HepG2 (cell line): ENCODE measurements around the gene FAM117A. TPM values are rescaled to one million over a fixed set of nuclear protein-coding genes. Genes with fewer than 3 reads are reported as not detected.
"Not testable (repeated sequence)": the region's sequence is repeated elsewhere in the genome, so short reads cannot be mapped to it uniquely, and the experiment has no call there.

Source experiments
- ATAC-seq: fragments of 200-7000 bp; cut with Tn5 transposase; 3 replicates; pipeline ENCODE4 v1.9.1; 2020; ENCODE audit warnings: mild to moderate bottlenecking, moderate library complexity
- BruUV-seq: library from RNA; stranded (reverse); fragments of 400-500 nt; replicated peaks from 2 replicates; lab custom pipeline; 2021; lab: Mats Ljungman, UMichigan
- CTCF ChIA-PET: fragments of 300-600 bp; formaldehyde crosslinking; extraction: SDS; loops from one replicate; lab custom pipeline; 2021; ENCODE audit warnings: low total read pairs, inconsistent platforms, low intra/inter-chr PET ratio; lab: Yijun Ruan, JAX
- POLR2A ChIA-PET: fragments of 350-600 bp; sonication (Branson Sonifier 250); formaldehyde crosslinking; loops from one replicate; lab custom pipeline; 2020; ENCODE audit warnings: antibody characterized with exemption, inconsistent platforms; lab: Yijun Ruan, JAX
- DNase-seq: peaks from one replicate; pipeline ENCODE4 v3.0.0-alpha.2; 2015; ENCODE audit warnings: low spot score
- FAIRE-seq: peaks from 3 replicates; lab custom pipeline; 2011; peaks lifted over from hg19 to GRCh38; lab: Jason Lieb, UNC
- H2AFZ ChIP-seq: one replicate; pipeline ENCODE4 v1.6.1; 2011; ENCODE audit warnings: low read length, inconsistent platforms
- H3K27ac ChIP-seq: fragments of 300-600 bp; 3 replicates; pipeline ENCODE4 v1.8.0; 2011; ENCODE audit warnings: mixed run types, mild to moderate bottlenecking, mixed read lengths, low read length, inconsistent platforms; ENCODE audit not compliant: insufficient read depth; ENCODE audit errors: extremely low read length
- H3K27me3 ChIP-seq, 2 experiments: fragments of 200-600 bp in 1 of 2; 2 replicates in 1 of 2; 3 replicates in 1 of 2; pipeline versions ENCODE4 v1.6.0 to v1.8.0; 2011; ENCODE audit warnings: low read length in 2 of 2, mild to moderate bottlenecking in 2 of 2, moderate library complexity in 2 of 2, inconsistent platforms in 1 of 2; ENCODE audit not compliant: insufficient read depth in 2 of 2, control insufficient read depth in 1 of 2
- H3K36me3 ChIP-seq, 2 experiments: fragments of 200-600 bp in 1 of 2; replicated peaks in 1 of 2; 2 replicates in 1 of 2; 3 replicates in 1 of 2; pipeline versions ENCODE4 v1.5.1 to v1.8.0; 2011; ENCODE audit warnings: low read length in 2 of 2, inconsistent platforms in 1 of 2; ENCODE audit not compliant: insufficient read depth in 2 of 2, control insufficient read depth in 1 of 2
- H3K4me1 ChIP-seq: 2 replicates; pipeline ENCODE4 v1.5.1; 2012; ENCODE audit warnings: low read length, inconsistent platforms; ENCODE audit not compliant: insufficient read depth
- H3K4me2 ChIP-seq: 2 replicates; pipeline ENCODE4 v1.6.0; 2011; ENCODE audit warnings: low read depth, low read length, inconsistent platforms
- H3K4me3 ChIP-seq, 3 experiments: fragments of 200-600 bp in 1 of 3; sonication (generic), shearing (Covaris generic) in 1 of 3; replicated peaks in 1 of 3; 2 replicates each; pipeline ENCODE4 v1.5.1; 2011 to 2016; ENCODE audit warnings: low read length in 3 of 3, inconsistent platforms in 2 of 3, low read depth in 2 of 3, mild to moderate bottlenecking in 2 of 3, control low read depth in 1 of 3, mixed read lengths in 1 of 3; ENCODE audit not compliant: insufficient read depth in 1 of 3
- H3K79me2 ChIP-seq: one replicate; pipeline ENCODE4 v1.6.1; 2011; ENCODE audit warnings: low read length, inconsistent platforms; ENCODE audit not compliant: insufficient read depth
- H3K9ac ChIP-seq: 2 replicates; pipeline ENCODE4 v1.6.0; 2011; ENCODE audit warnings: mild to moderate bottlenecking, low read depth, low read length, inconsistent platforms; ENCODE audit not compliant: insufficient read depth
- H3K9me3 ChIP-seq: 2 replicates; pipeline ENCODE4 v1.5.1; 2012; ENCODE audit warnings: mild to moderate bottlenecking, low read length
- H4K20me1 ChIP-seq: 2 replicates; pipeline ENCODE4 v1.6.0; 2011; ENCODE audit warnings: inconsistent platforms, mild to moderate bottlenecking, low read length, moderate library complexity; ENCODE audit not compliant: insufficient read depth
- DNMT3B ChIP-seq: conservative IDR thresholded peaks from 2 replicates; pipeline ENCODE4 v1.6.1; 2016; ENCODE audit warnings: missing biosample characterization, control low read depth
- HCFC1 ChIP-seq: fragments of 150-350 bp; IDR thresholded peaks from 2 replicates; pipeline ENCODE4 v1.6.1; 2014; ENCODE audit warnings: low read depth, low read length
- HMG20A ChIP-seq: IDR thresholded peaks from 2 replicates; pipeline ENCODE4 v1.6.1; 2016; ENCODE audit warnings: borderline replicate concordance
- KDM3A ChIP-seq: IDR thresholded peaks from 2 replicates; pipeline ENCODE4 v1.6.1; 2018; ENCODE audit warnings: low read depth, missing compliant biosample characterization
- SIX1 ChIP-seq: sonication (generic); formaldehyde crosslinking; IDR thresholded peaks from 2 replicates; pipeline ENCODE4 v1.4.0; 2020; ENCODE audit warnings: missing genetic modification reagents, borderline replicate concordance
- TP53 ChIP-seq: sonication (generic); formaldehyde crosslinking; conservative IDR thresholded peaks from 2 replicates; pipeline ENCODE4 v1.4.0; 2020; ENCODE audit warnings: missing genetic modification reagents
- YY1 ChIP-seq: IDR thresholded peaks from 2 replicates; pipeline ENCODE4 v1.6.1; 2011; ENCODE audit warnings: low read length, low read depth, moderate library complexity, mild to moderate bottlenecking; ENCODE audit not compliant: insufficient read depth, insufficient replicate concordance
- ZMYM3 ChIP-seq: sonication (generic); formaldehyde crosslinking; IDR thresholded peaks from 2 replicates; pipeline ENCODE4 v1.5.1; 2020; ENCODE audit warnings: mild to moderate bottlenecking, missing genetic modification reagents
- ZNF20 ChIP-seq: sonication (generic); formaldehyde crosslinking; IDR thresholded peaks from 2 replicates; pipeline ENCODE4 v1.4.0; 2020; ENCODE audit warnings: mild to moderate bottlenecking, moderate library complexity, missing genetic modification reagents
- ZNF260 ChIP-seq: sonication (generic); formaldehyde crosslinking; IDR thresholded peaks from 2 replicates; pipeline ENCODE4 v1.4.0; 2020; ENCODE audit warnings: missing genetic modification reagents, low read depth, mild to moderate bottlenecking, borderline replicate concordance
- ZNF337 ChIP-seq: sonication (generic); formaldehyde crosslinking; IDR thresholded peaks from 2 replicates; pipeline ENCODE4 v1.5.1; 2020; ENCODE audit warnings: missing genetic modification reagents, low read depth, mild to moderate bottlenecking, borderline replicate concordance
- ZNF616 ChIP-seq: sonication (generic); formaldehyde crosslinking; IDR thresholded peaks from 2 replicates; pipeline ENCODE4 v1.5.0; 2020; ENCODE audit warnings: low read depth, mild to moderate bottlenecking, missing genetic modification reagents
- ZNF850 ChIP-seq: sonication (generic); formaldehyde crosslinking; conservative IDR thresholded peaks from 2 replicates; pipeline ENCODE4 v1.9.0; 2021; ENCODE audit warnings: mild to moderate bottlenecking, missing genetic modification reagents
- WGBS: methylation state at CpG from one replicate; pipeline ENCODE4 v1.1.6; 2017; ENCODE audit warnings: low lambda C conversion rate; 5-methylcytosine and 5-hydroxymethylcytosine counted together
- in situ Hi-C: cut with HindIII; loops from 2 replicates; pipeline ENCODE4 v1.10.0; 2017; ENCODE audit warnings: low pct_unique_long_range_greater_than_20kb; ENCODE audit not compliant: extremely low pct_ligation_motif_present
- intact Hi-C: fragments of 100-400 bp; cut with micrococcal nuclease; formaldehyde crosslinking; loops from one replicate; pipeline ENCODE4 v1.10.0; 2022; ENCODE audit not compliant: unreplicated experiment
- polyA plus RNA-seq, 8 experiments: library from polyadenylated mRNA; depleted of rRNA in 3 of 8; stranded (reverse) in 7 of 8; unstranded in 1 of 8; fragments of >200 nt; fragmentation: Illumina TruSeq in 4 of 8; extraction: Trizol in 4 of 8; gene quantifications; 2 replicates each; pipeline versions ENCODE4 v1.2.1 to v1.2.3, GENCODE V29; 2011 to 2016; ENCODE audit warnings: low read depth in 4 of 8, missing spikeins in 1 of 8, mixed read lengths in 1 of 8; ENCODE audit not compliant: insufficient read depth in 1 of 8
- total RNA-seq, 5 experiments: library from RNA; depleted of rRNA; stranded (reverse); fragments of >200 nt; fragmentation: Illumina TruSeq; extraction: Trizol; gene quantifications; 2 replicates each; pipeline ENCODE4 v1.2.3, GENCODE V29; 2016; ENCODE audit warnings: low read depth in 1 of 5
- TF ChIP-seq, protein P1 (sequence below): sonication (generic); formaldehyde crosslinking; IDR thresholded peaks from 2 replicates; pipeline ENCODE4 v1.4.0; 2020; ENCODE audit warnings: mild to moderate bottlenecking, missing genetic modification reagents
- TF ChIP-seq, protein P2 (sequence below): IDR thresholded peaks from 2 replicates; pipeline ENCODE4 v1.6.1; 2016; ENCODE audit warnings: missing compliant biosample characterization, missing genetic modification reagents, borderline replicate concordance
- TF ChIP-seq, protein P3 (sequence below): sonication (generic); formaldehyde crosslinking; IDR thresholded peaks from 2 replicates; pipeline ENCODE4 v1.5.1; 2020; ENCODE audit warnings: mild to moderate bottlenecking, moderate library complexity, missing genetic modification reagents

Gene FAM117A
- total and polyA plus RNA-seq, 2 of the 13 experiments (the other 11 are each of a cell fraction or from before 2014, with no cell fraction given): 12.1 to 19.8 TPM

DNA sequence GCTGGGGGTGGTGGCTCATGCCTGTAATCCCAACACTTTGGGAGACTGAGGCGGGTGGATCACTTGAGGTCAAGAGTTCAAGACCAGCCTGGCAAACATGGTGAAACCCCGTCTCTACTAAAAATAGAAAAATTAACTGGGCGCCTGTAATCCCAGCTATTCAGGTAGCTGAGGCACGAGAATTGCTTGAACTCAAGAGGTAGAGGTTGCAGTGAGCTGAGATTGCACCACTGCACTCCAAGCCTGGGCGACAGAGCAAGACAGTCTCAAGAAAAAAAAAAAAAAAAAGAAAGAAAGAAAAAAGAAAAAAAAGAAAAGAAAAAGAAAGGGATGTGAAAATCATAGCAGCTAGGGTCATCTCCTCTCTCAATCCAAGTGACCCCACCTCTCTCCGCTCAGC is 39.4 kb downstream of the FAM117A start:
- intact Hi-C loops, POLR2A ChIA-PET, H3K79me2 ChIP-seq, H3K27ac ChIP-seq, ATAC-seq, H3K4me3 ChIP-seq, H3K9me3 ChIP-seq, H4K20me1 ChIP-seq, H3K4me2 ChIP-seq, H3K4me1 ChIP-seq, CTCF ChIA-PET, in situ Hi-C loops, H3K27me3 ChIP-seq, FAIRE-seq, BruUV-seq, H3K9ac ChIP-seq, H2AFZ ChIP-seq, DNase-seq: not testable (repeated sequence)
- 96% methylated on average over 6 of the region's 6 CpGs for WGBS
- peaks cover 7 to 29% of the 10 kb centered on the region in 2 experiments for H3K36me3 ChIP-seq

DNA sequence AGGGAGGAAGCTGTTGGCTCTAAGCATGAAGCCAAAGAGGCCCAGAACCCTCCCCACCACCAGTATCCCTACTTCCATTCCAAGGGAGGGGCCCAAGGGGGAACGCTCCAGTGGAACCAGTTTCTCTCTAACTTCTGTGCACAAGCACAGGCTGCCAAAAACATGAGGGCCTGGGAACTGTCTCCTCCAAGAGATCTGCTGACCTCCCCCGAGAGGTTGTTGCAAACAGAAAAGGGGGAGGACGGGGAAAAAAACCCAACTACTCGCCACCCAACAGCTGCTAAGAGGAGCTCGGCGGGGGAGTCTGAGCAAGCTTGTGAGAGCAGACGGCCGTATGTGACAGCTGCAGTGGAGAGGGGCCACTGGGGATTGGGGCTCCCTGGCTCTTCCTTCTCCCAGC is 40.5 kb downstream of the FAM117A start:
- no peak overlapping the region for H3K9ac ChIP-seq
- FAIRE-seq (no peak), ATAC-seq (no peak), DNase-seq (no peak)
- ChIA-PET CTCF (no interaction called here), POLR2A (no interaction called here)
- H3K4me2 ChIP-seq: no peak overlapping the region
- H3K27me3 ChIP-seq: no peaks in the 10 kb centered on the region
- no peak overlapping the region for H3K4me3 ChIP-seq
- intact Hi-C loops: no loop called here
- no peak overlapping the region for H3K27ac ChIP-seq
- H4K20me1 ChIP-seq: no peaks in the 10 kb centered on the region
- peaks cover 11 to 34% of the 10 kb centered on the region in 2 experiments for H3K36me3 ChIP-seq
- no TSS peak for BruUV-seq
- no peak overlapping the region for H2AFZ ChIP-seq
- no peaks in the 10 kb centered on the region for H3K79me2 ChIP-seq
- H3K9me3 ChIP-seq: no peaks in the 10 kb centered on the region
- 96% methylated on average over 8 of the region's 8 CpGs for WGBS
- no peaks in the 10 kb centered on the region for H3K4me1 ChIP-seq
- in situ Hi-C loops: no loop called here
- TF ChIP-seq, protein P1, sequence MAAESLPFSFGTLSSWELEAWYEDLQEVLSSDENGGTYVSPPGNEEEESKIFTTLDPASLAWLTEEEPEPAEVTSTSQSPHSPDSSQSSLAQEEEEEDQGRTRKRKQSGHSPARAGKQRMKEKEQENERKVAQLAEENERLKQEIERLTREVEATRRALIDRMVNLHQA (CRISPR knock-in tag): no peak
- no peak for TF ChIP-seq ZNF337
- TF ChIP-seq HCFC1: no peak
- TF ChIP-seq, protein P2, sequence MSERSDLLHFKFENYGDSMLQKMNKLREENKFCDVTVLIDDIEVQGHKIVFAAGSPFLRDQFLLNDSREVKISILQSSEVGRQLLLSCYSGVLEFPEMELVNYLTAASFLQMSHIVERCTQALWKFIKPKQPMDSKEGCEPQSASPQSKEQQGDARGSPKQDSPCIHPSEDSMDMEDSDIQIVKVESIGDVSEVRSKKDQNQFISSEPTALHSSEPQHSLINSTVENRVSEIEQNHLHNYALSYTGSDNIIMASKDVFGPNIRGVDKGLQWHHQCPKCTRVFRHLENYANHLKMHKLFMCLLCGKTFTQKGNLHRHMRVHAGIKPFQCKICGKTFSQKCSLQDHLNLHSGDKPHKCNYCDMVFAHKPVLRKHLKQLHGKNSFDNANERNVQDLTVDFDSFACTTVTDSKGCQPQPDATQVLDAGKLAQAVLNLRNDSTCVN (CRISPR knock-in tag): no peak
- no peak for TF ChIP-seq ZNF850 (CRISPR knock-in tag)
- no peak for TF ChIP-seq KDM3A (CRISPR knock-in tag)
- no peak for TF ChIP-seq HMG20A (CRISPR knock-in tag)
- no peak for TF ChIP-seq TP53 (CRISPR knock-in tag)
- no peak for TF ChIP-seq ZNF616
- no peak for TF ChIP-seq ZMYM3 (CRISPR knock-in tag)
- no peak for TF ChIP-seq ZNF20 (CRISPR knock-in tag)
- TF ChIP-seq, protein P3, sequence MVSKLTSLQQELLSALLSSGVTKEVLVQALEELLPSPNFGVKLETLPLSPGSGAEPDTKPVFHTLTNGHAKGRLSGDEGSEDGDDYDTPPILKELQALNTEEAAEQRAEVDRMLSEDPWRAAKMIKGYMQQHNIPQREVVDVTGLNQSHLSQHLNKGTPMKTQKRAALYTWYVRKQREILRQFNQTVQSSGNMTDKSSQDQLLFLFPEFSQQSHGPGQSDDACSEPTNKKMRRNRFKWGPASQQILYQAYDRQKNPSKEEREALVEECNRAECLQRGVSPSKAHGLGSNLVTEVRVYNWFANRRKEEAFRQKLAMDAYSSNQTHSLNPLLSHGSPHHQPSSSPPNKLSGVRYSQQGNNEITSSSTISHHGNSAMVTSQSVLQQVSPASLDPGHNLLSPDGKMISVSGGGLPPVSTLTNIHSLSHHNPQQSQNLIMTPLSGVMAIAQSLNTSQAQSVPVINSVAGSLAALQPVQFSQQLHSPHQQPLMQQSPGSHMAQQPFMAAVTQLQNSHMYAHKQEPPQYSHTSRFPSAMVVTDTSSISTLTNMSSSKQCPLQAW: no peak
- TF ChIP-seq ZNF260: no peak
- TF ChIP-seq YY1: no peak
- no peak for TF ChIP-seq DNMT3B (CRISPR knock-in tag)
- no peak for TF ChIP-seq SIX1
